Measurements from ENCODE around the gene AMZ1.
A peak's percentile ranks its signal among the peaks of the same experiment; 100 is the strongest.

Gene AMZ1

DNA sequence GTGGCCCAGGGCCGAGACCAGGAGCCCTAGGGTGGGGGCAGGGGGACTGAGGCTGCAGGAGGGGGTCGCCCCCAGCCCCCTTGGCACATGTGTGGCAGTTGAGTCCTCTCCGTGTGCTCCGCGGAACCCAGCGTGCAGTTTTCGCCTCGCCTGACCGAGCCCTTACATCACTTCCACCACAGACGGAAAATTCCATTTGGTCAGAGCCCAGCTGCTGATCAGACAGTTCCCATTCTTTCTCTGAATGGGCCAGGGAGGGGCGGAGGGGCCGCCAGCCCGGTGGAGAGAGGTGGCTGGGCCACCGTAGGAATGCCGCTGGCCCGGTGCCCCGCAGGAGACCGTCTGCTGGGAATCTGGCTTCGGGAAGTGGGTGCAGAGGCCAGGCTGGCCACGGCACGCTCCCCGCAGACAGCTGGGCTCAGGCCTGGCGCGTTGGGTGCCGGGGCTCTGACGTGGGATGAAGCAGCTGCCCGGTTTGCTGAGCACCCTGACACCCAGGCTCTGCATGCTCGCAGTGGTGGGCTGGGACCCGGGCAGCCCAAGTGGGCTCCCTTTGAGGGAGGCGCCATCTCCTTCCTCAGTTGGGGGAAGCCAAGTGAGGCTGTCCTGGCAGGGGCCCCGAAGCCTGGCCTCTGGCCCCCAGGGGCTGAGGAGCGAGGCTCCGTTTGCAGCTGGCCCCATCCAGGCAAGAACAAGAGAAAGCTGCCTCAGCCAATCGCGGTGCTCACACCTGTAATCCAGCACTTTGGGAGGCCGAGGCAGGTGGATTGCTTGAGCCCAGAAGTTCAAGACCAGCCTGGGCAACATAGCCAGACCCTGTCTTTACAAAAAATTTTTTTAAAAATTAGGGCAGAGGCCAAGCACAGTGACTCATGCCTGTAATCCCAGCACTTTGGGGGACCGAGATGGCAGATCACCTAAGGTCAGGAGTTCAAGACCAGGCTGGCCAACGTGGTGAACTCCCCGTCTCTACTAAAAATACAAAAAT lies 46.3 kb upstream of the AMZ1 start:
- peak; percentile 17 to 63 (median 58) for DNase-seq
- Histone ChIP-seq H3K9me3 (ENCODE audit: control extremely low read depth in 1 of 5, control insufficient read depth in 4 of 5, insufficient read depth in 2 of 5, low read depth in 1 of 5, low read length in 4 of 5) (no peaks in the 10 kb centered on the region), H3K4me1 (ENCODE audit: control extremely low read depth in 1 of 4, control insufficient read depth in 4 of 4, insufficient read depth in 4 of 4, low read length in 3 of 4) (peaks cover 0 to 75% (median 52%) of the 10 kb centered on the region in 4 experiments), H3K27me3 (replicated peaks in 2 of 5; ENCODE audit: control insufficient read depth in 4 of 5, insufficient read depth in 5 of 5, low read length in 4 of 5) (no peaks in the 10 kb centered on the region), H3K4me3 (ENCODE audit: control insufficient read depth in 1 of 7, extremely low read depth in 1 of 7, insufficient read depth in 4 of 7, low read depth in 2 of 7, low read length in 6 of 7) (no peak overlapping the region), H3K27ac (ENCODE audit: insufficient read depth in 1 of 2, low read depth in 1 of 2, low read length in 2 of 2, poor library complexity in 1 of 2, severe bottlenecking in 2 of 2) (no peak overlapping the region), H3K36me3 (ENCODE audit: control insufficient read depth in 4 of 4, insufficient read depth in 4 of 4, low read length in 3 of 4) (peaks cover 0 to 26% (median under 1%) of the 10 kb centered on the region in 4 experiments)
- POLR2A ChIA-PET = no interaction called here
- CTCF ChIA-PET = interaction anchor here (0.8 to 4.6 kb wide), 5 partner anchors 10 to 40 kb away, joined by 3 to 33 read pairs (median 3); partner anchors contain the start of gene TTYH3
- WGBS (ENCODE audit: insufficient coverage) = 76% methylated on average over 36 of the region's 39 CpGs

DNA sequence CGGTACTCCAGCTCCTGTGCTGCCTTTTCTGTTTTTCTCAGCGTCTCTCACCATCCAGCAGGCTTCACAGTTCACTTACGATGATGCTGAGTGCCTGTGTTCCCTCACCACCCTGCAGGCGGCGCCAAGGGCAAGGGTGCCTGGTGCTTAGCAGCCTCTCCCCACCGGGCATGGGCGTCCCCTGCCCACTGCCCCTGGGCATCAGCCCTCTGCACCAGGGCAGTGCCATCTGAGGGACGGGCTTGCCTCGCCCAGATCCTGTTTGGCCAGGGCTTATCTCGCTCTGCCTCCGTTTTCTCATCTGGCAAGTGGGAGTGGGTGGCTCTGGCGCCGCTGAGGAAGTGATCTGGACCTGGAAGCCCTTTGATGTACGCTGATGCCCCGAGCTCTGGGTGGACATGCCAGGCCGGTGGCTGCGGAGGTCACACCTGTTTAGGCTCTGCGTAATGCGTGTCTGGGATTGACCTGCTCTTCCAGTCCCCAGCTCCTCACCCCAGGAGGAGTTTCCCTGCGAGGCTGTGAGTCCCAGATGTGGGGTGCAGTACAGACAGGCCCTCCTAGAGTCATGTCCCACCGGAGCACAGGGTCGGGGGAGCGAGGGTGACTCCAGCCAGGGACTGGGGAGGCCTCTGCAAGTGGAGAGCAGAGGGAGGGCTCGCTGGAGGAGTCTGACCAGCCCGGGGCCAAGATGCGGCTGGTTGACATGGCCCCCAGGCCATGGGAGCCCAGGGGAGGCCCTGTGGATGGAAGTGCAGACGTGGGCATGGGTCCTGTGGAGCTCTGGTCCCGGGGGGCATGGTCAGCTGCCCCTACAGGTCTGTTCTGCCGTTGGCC lies 44.4 kb upstream of the AMZ1 start:
- ChIA-PET CTCF (interaction anchor here (0.6 to 4.6 kb wide), 11 partner anchors 11 to 190 kb away, joined by 3 to 33 read pairs (median 4); no protein-coding TSS in a partner anchor), POLR2A (interaction anchor here (1.3 kb wide), 1 partner anchor 15 kb away, joined by 4 read pairs; no protein-coding TSS in a partner anchor)
- peak in 2 of 3 donors; percentile 42 to 49 for DNase-seq
- H3K36me3 ChIP-seq (ENCODE audit: control insufficient read depth in 4 of 4, insufficient read depth in 4 of 4, low read length in 3 of 4) = peaks cover 0 to 43% (median 13%) of the 10 kb centered on the region in 4 experiments
- no peaks in the 10 kb centered on the region for H3K9me3 ChIP-seq (ENCODE audit: control extremely low read depth in 1 of 5, control insufficient read depth in 4 of 5, insufficient read depth in 2 of 5, low read depth in 1 of 5, low read length in 4 of 5)
- H3K4me1 ChIP-seq (ENCODE audit: control extremely low read depth in 1 of 4, control insufficient read depth in 4 of 4, insufficient read depth in 4 of 4, low read length in 3 of 4) = peaks cover 0 to 57% (median 43%) of the 10 kb centered on the region in 4 experiments
- 94% methylated on average over 26 of the region's 29 CpGs for WGBS (ENCODE audit: insufficient coverage)
- H3K27ac ChIP-seq (ENCODE audit: insufficient read depth in 1 of 2, low read depth in 1 of 2, low read length in 2 of 2, poor library complexity in 1 of 2, severe bottlenecking in 2 of 2) = no peak overlapping the region
- no peaks in the 10 kb centered on the region for H3K27me3 ChIP-seq (replicated peaks in 2 of 5; ENCODE audit: control insufficient read depth in 4 of 5, insufficient read depth in 5 of 5, low read length in 4 of 5)
- no peak overlapping the region for H3K4me3 ChIP-seq (ENCODE audit: control insufficient read depth in 1 of 7, extremely low read depth in 1 of 7, insufficient read depth in 4 of 7, low read depth in 2 of 7, low read length in 6 of 7)

DNA sequence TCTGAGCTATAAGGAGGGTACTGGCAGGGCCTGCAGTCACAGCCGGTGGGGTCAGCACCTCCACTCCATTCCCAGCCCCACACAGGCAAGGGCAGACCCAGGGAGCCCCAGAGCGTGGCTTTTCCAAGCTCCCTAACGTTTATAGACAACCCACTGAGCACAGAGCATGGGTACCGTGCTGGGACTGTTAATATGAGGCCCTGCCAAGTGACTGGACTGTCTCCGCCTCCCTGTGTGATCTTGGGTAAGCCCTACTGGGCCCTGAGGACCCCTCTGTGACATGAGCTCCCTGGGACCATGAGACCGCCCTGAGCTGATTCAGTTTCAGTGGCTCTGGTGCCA lies 43.8 kb upstream of the AMZ1 start:
- DNase-seq = no peak
- Histone ChIP-seq H3K27me3 (replicated peaks in 2 of 5; ENCODE audit: control insufficient read depth in 4 of 5, insufficient read depth in 5 of 5, low read length in 4 of 5) (no peaks in the 10 kb centered on the region), H3K4me1 (ENCODE audit: control extremely low read depth in 1 of 4, control insufficient read depth in 4 of 4, insufficient read depth in 4 of 4, low read length in 3 of 4) (peaks cover 0 to 51% (median 43%) of the 10 kb centered on the region in 4 experiments), H3K4me3 (ENCODE audit: control insufficient read depth in 1 of 7, extremely low read depth in 1 of 7, insufficient read depth in 4 of 7, low read depth in 2 of 7, low read length in 6 of 7) (no peak overlapping the region), H3K27ac (ENCODE audit: insufficient read depth in 1 of 2, low read depth in 1 of 2, low read length in 2 of 2, poor library complexity in 1 of 2, severe bottlenecking in 2 of 2) (no peak overlapping the region), H3K36me3 (ENCODE audit: control insufficient read depth in 4 of 4, insufficient read depth in 4 of 4, low read length in 3 of 4) (peaks cover 0 to 42% (median 15%) of the 10 kb centered on the region in 4 experiments), H3K9me3 (ENCODE audit: control extremely low read depth in 1 of 5, control insufficient read depth in 4 of 5, insufficient read depth in 2 of 5, low read depth in 1 of 5, low read length in 4 of 5) (no peaks in the 10 kb centered on the region)
- ChIA-PET CTCF (interaction anchor here (0.6 to 4.6 kb wide), 12 partner anchors 10 to 190 kb away, joined by 3 to 33 read pairs (median 4); no protein-coding TSS in a partner anchor), POLR2A (interaction anchor here (1.3 to 1.5 kb wide), 2 partner anchors 14 to 35 kb away, joined by 3 to 4 read pairs; no protein-coding TSS in a partner anchor)
- WGBS (ENCODE audit: insufficient coverage) = 89% methylated on average over 6 of the region's 6 CpGs

DNA sequence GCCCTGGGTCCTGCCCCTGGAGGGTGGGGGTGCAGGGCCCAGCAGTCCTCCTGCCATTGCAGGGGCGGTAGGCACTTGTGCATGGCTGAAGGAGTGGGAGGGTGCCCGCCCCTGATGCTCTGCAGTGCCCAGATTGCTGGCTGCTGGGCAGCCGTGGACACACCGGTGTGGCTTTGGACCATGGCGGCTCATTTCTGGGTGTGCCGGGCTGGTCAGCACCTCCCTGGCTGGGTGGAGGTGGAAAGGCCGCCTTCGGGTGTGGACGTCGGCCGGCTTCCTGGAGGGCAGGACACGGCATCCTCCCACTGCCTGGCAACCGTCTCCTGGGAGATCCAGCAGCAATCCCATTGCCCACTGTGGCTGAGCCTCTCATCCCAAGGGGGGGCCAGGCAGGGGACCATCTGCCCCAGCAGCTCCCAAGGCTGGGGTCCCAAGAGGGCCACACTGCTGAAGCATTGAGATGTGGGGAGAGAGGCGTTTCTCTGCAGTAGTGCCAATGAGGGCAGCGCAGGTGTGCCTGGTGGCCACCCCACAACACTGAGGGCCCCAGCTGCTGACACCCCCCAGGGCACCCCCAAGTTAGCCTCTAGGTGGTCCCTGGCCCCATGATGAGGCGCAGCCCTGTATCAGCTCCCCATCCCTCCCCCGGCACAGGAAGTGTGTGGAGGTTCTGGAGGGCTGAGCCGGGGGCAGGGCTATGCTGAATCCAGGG lies 43.3 kb upstream of the AMZ1 start:
- DNase-seq = no peak
- Histone ChIP-seq H3K9me3 (ENCODE audit: control extremely low read depth in 1 of 5, control insufficient read depth in 4 of 5, insufficient read depth in 2 of 5, low read depth in 1 of 5, low read length in 4 of 5) (no peaks in the 10 kb centered on the region), H3K36me3 (ENCODE audit: control insufficient read depth in 4 of 4, insufficient read depth in 4 of 4, low read length in 3 of 4) (peaks cover 0 to 42% (median 17%) of the 10 kb centered on the region in 4 experiments), H3K27me3 (replicated peaks in 2 of 5; ENCODE audit: control insufficient read depth in 4 of 5, insufficient read depth in 5 of 5, low read length in 4 of 5) (no peaks in the 10 kb centered on the region), H3K4me1 (ENCODE audit: control extremely low read depth in 1 of 4, control insufficient read depth in 4 of 4, insufficient read depth in 4 of 4, low read length in 3 of 4) (peaks cover 0 to 49% (median 43%) of the 10 kb centered on the region in 4 experiments), H3K27ac (ENCODE audit: insufficient read depth in 1 of 2, low read depth in 1 of 2, low read length in 2 of 2, poor library complexity in 1 of 2, severe bottlenecking in 2 of 2) (no peak overlapping the region), H3K4me3 (ENCODE audit: control insufficient read depth in 1 of 7, extremely low read depth in 1 of 7, insufficient read depth in 4 of 7, low read depth in 2 of 7, low read length in 6 of 7) (peak overlapping the region in 5 of 7 experiments; percentile 10 to 58 (median 40))
- POLR2A ChIA-PET = interaction anchor here (0.8 to 1.5 kb wide), 4 partner anchors 12 to 36 kb away, joined by 3 to 5 read pairs (median 4); no protein-coding TSS in a partner anchor
- WGBS (ENCODE audit: insufficient coverage) = 86% methylated on average over 14 of the region's 18 CpGs
- CTCF ChIA-PET = interaction anchor here (0.8 to 4.6 kb wide), 15 partner anchors 9 to 194 kb away, joined by 3 to 33 read pairs (median 4); no protein-coding TSS in a partner anchor

DNA sequence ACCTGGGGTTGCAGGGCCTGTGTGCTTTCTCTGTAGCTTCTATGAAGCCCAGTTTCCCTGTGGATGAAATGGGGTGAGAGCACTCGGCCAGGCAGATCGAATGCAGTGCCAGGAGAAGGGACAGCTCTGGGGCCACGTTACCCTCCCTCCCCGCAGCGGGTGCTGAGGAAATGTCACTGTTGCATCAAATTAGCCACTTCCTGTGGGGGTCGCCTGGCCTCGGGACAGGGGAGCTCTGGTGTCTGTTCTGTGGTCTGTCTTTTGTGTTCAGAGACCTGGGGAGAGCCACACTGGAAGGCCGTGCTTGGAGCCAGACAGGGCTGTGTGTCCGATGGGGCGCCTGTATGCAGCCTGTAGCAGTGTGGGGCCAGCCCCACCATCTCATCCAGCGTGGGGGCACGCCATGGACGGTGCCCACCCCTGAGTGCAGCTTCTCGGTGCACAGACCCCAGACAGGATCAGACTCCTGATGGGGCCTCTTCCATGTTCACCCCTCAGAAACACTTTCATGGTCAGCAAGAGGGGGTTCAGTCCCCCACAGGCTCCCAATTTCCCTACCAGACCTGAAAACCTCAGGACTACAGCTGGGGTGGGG lies 42.6 kb upstream of the AMZ1 start:
- Histone ChIP-seq H3K9me3 (ENCODE audit: control extremely low read depth in 1 of 5, control insufficient read depth in 4 of 5, insufficient read depth in 2 of 5, low read depth in 1 of 5, low read length in 4 of 5) (no peaks in the 10 kb centered on the region), H3K27ac (ENCODE audit: insufficient read depth in 1 of 2, low read depth in 1 of 2, low read length in 2 of 2, poor library complexity in 1 of 2, severe bottlenecking in 2 of 2) (no peak overlapping the region), H3K4me3 (ENCODE audit: control insufficient read depth in 1 of 7, extremely low read depth in 1 of 7, insufficient read depth in 4 of 7, low read depth in 2 of 7, low read length in 6 of 7) (peak overlapping the region in 5 of 7 experiments; percentile 23 to 58 (median 40)), H3K36me3 (ENCODE audit: control insufficient read depth in 4 of 4, insufficient read depth in 4 of 4, low read length in 3 of 4) (peaks cover 0 to 46% (median 22%) of the 10 kb centered on the region in 4 experiments), H3K27me3 (replicated peaks in 2 of 5; ENCODE audit: control insufficient read depth in 4 of 5, insufficient read depth in 5 of 5, low read length in 4 of 5) (no peaks in the 10 kb centered on the region), H3K4me1 (ENCODE audit: control extremely low read depth in 1 of 4, control insufficient read depth in 4 of 4, insufficient read depth in 4 of 4, low read length in 3 of 4) (peaks cover 0 to 49% (median 43%) of the 10 kb centered on the region in 4 experiments)
- DNase-seq = peak; percentile 48 to 86 (median 84)
- ChIA-PET POLR2A (interaction anchor here (0.6 to 1.5 kb wide), 5 partner anchors 13 to 49 kb away, joined by 3 to 5 read pairs (median 4); no protein-coding TSS in a partner anchor), CTCF (interaction anchor here (0.8 to 4.6 kb wide), 13 partner anchors 9 to 194 kb away, joined by 3 to 33 read pairs (median 4); no protein-coding TSS in a partner anchor)
- WGBS (ENCODE audit: insufficient coverage) = 3% methylated on average over 14 of the region's 14 CpGs

DNA sequence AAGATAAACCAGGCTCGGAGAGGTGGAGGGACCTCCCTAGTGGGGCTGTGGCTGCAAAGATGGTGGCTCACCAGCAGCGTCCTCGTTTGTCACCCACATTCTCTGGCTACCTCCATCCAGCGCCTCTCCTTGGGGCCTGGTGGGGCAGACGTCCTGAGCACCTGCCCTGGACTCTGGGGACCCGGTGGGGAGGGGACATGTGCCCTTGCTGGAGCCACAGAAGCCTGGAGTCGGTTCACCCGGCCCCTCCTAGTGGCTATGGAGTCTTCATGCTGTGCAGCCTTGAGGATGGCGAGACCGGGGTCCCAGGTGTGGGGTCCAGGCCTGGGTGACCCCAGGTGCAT lies 41.7 kb upstream of the AMZ1 start:
- ChIA-PET POLR2A (no interaction called here), CTCF (interaction anchor here (1.9 to 4.6 kb wide), 3 partner anchors 8 to 13 kb away, joined by 4 to 33 read pairs (median 6); no protein-coding TSS in a partner anchor)
- no peak for DNase-seq
- Histone ChIP-seq H3K9me3 (ENCODE audit: control extremely low read depth in 1 of 5, control insufficient read depth in 4 of 5, insufficient read depth in 2 of 5, low read depth in 1 of 5, low read length in 4 of 5) (no peaks in the 10 kb centered on the region), H3K4me1 (ENCODE audit: control extremely low read depth in 1 of 4, control insufficient read depth in 4 of 4, insufficient read depth in 4 of 4, low read length in 3 of 4) (peaks cover 0 to 43% (median 37%) of the 10 kb centered on the region in 4 experiments), H3K27ac (ENCODE audit: insufficient read depth in 1 of 2, low read depth in 1 of 2, low read length in 2 of 2, poor library complexity in 1 of 2, severe bottlenecking in 2 of 2) (no peak overlapping the region), H3K36me3 (ENCODE audit: control insufficient read depth in 4 of 4, insufficient read depth in 4 of 4, low read length in 3 of 4) (peaks cover 0 to 46% (median 22%) of the 10 kb centered on the region in 4 experiments), H3K27me3 (replicated peaks in 2 of 5; ENCODE audit: control insufficient read depth in 4 of 5, insufficient read depth in 5 of 5, low read length in 4 of 5) (no peaks in the 10 kb centered on the region), H3K4me3 (ENCODE audit: control insufficient read depth in 1 of 7, extremely low read depth in 1 of 7, insufficient read depth in 4 of 7, low read depth in 2 of 7, low read length in 6 of 7) (no peak overlapping the region)
- 94% methylated on average over 8 of the region's 10 CpGs for WGBS (ENCODE audit: insufficient coverage)

Measured in common myeloid progenitor, CD34-positive (primary cell).